ENCODE data around the gene CLDN18. TPM values are rescaled to one million over a fixed set of nuclear protein-coding genes. Genes with fewer than 3 reads are reported as not detected.

Gene CLDN18
- total and polyA plus RNA-seq, 9 of the 15 experiments (the other 6 are each of a cell fraction or from before 2014, with no cell fraction given): 0.11 TPM; not detected in 8

- Histone ChIP-seq H3K4me1 (replicated peaks in 1 of 2; ENCODE audit: control insufficient read depth in 2 of 2, insufficient read depth in 2 of 2, low read length in 2 of 2) (no peaks in the 10 kb centered on the region), H3K4me3 (no peak overlapping the region), H3K9me3 (replicated peaks; ENCODE audit: control insufficient read depth, insufficient read depth, low read depth, low read length) (no peaks in the 10 kb centered on the region), H3K9me1 (ENCODE audit: control insufficient read depth, insufficient read depth, low read length) (no peaks in the 10 kb centered on the region), H3K79me2 (ENCODE audit: control insufficient read depth, insufficient read depth, low read length) (no peaks in the 10 kb centered on the region), H3K27ac (ENCODE audit: extremely low read depth, low read depth, low read length) (no peak overlapping the region), H3K27me3 (ENCODE audit: control insufficient read depth in 2 of 2, insufficient read depth in 2 of 2, low read length in 2 of 2) (peaks cover 0 to 12% of the 10 kb centered on the region in 2 experiments; a peak in 2 of 5 replicates), H3K9ac (ENCODE audit: insufficient read depth in 1 of 2, low read depth in 2 of 2, low read length in 2 of 2) (no peak overlapping the region), H3K36me3 (ENCODE audit: control insufficient read depth, insufficient read depth, low read length) (no peaks in the 10 kb centered on the region), H3K4me2 (ENCODE audit: insufficient read depth, low read length) (no peak overlapping the region), H4K20me1 (replicated peaks; ENCODE audit: control insufficient read depth, insufficient read depth, low read length) (no peaks in the 10 kb centered on the region; the same call in 1 of the 2 replicates), H2AFZ (ENCODE audit: low read depth, low read length) (no peak overlapping the region)
- in situ Hi-C loops (cut with MboI) (no loop called here), intact Hi-C loops (cut with micrococcal nuclease) (no loop called here)
- 0% methylated on average over 8 of the region's 8 CpGs for WGBS (ENCODE audit: insufficient coverage, low coverage, missing lambda C conversion rate)
- no TSS peak for BruUV-seq (replicated peaks)
- CTCF ChIA-PET (ENCODE audit: low intra/inter-chr PET ratio): no interaction called here
- DNase-seq (ENCODE audit: extremely low read depth in 1 of 4, low spot score in 3 of 4) (no peak), FAIRE-seq (no peak), ATAC-seq (no peak)
- POLR2A ChIA-PET: interaction anchor here (0.6 kb wide), 2 partner anchors 49 to 266 kb away, joined by 3 read pairs; no protein-coding TSS in a partner anchor
- 0 out of 2 replicates have a peak, but pooled peaks have one; percentile 30 for TF ChIP-seq USF2 (CRISPR knock-in tag; IDR thresholded peaks at IDR 0.05)
- no peak for TF ChIP-seq TAL1 (IDR thresholded peaks at IDR 0.05)
- TF ChIP-seq SAFB (IDR thresholded peaks at IDR 0.05; ENCODE audit: borderline replicate concordance, low read depth, low read length): no peak
- TF ChIP-seq PBX2 (CRISPR knock-in tag; IDR thresholded peaks at IDR 0.05; ENCODE audit: low read depth): no peak
- TF ChIP-seq PBX2 (tag; conservative IDR thresholded peaks at IDR 0.05; ENCODE audit: low read depth): no peak
- no peak for TF ChIP-seq CC2D1A (IDR thresholded peaks at IDR 0.05)
- no peak for TF ChIP-seq ZNF143 (CRISPR knock-in tag; IDR thresholded peaks at IDR 0.05)
- TF ChIP-seq ZKSCAN3 (CRISPR knock-in tag; IDR thresholded peaks at IDR 0.05): no peak
- TF ChIP-seq FOXJ2 (tag; IDR thresholded peaks at IDR 0.05): 0 out of 2 replicates have a peak, but pooled peaks have one; percentile 36
- no peak for TF ChIP-seq ARID2 (IDR thresholded peaks at IDR 0.05)
- TF ChIP-seq CUX1 (CRISPR knock-in tag; IDR thresholded peaks at IDR 0.05): no peak
- no peak for TF ChIP-seq JUNB (CRISPR knock-in tag; conservative IDR thresholded peaks at IDR 0.05)
- TF ChIP-seq TCFL5 (CRISPR knock-in tag; conservative IDR thresholded peaks at IDR 0.05): no peak
- no peak for TF ChIP-seq ZNF324 (CRISPR knock-in tag; IDR thresholded peaks at IDR 0.05)
Observed at GRCh38 chr3:138082085-138082991, 72.4 kb downstream of the CLDN18 start.
